Prostate gland (tissue), 2 donors: ENCODE results near the gene CPNE2.

ENCODE experiments used
- POLR2A ChIP-seq: fragments of 450-650 bp; IDR thresholded peaks from one replicate; pipeline ENCODE4 v1.6.1; 2016; ENCODE audit warnings: antibody characterized with exemption, mild to moderate bottlenecking
- TF ChIP-seq, protein P1 (sequence below), 4 experiments: fragments of 200-600 bp in 2 of 4; fragments of 450-650 bp in 2 of 4; sonication (generic) in 2 of 4; IDR thresholded peaks; 1 replicate in 3 of 4; 2 replicates in 1 of 4; pipeline ENCODE4 v1.5.1; 2016 to 2019; ENCODE audit warnings: antibody characterized with exemption in 4 of 4, mild to moderate bottlenecking in 2 of 4, moderate library complexity in 2 of 4

DNA sequence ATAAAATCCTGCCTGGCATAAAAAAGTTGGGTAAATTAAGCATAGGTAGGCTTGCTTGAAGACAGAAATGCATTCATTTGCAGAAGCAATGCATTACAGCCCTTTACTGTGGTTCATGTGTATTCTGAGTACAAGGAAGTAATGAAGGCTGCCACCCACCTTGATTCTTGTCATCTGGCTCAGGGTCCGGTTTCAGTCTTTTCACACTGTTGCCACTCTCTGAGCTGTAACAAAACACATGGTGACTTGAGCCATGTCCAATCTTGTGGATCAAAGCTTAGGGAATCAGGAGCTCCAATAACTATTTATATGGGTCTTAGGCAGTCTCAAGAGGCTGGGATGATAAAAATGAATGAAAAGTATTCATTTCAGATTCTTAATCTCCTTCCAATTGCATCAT is 71.5 kb downstream of the CPNE2 start:
- TF ChIP-seq, protein P1, sequence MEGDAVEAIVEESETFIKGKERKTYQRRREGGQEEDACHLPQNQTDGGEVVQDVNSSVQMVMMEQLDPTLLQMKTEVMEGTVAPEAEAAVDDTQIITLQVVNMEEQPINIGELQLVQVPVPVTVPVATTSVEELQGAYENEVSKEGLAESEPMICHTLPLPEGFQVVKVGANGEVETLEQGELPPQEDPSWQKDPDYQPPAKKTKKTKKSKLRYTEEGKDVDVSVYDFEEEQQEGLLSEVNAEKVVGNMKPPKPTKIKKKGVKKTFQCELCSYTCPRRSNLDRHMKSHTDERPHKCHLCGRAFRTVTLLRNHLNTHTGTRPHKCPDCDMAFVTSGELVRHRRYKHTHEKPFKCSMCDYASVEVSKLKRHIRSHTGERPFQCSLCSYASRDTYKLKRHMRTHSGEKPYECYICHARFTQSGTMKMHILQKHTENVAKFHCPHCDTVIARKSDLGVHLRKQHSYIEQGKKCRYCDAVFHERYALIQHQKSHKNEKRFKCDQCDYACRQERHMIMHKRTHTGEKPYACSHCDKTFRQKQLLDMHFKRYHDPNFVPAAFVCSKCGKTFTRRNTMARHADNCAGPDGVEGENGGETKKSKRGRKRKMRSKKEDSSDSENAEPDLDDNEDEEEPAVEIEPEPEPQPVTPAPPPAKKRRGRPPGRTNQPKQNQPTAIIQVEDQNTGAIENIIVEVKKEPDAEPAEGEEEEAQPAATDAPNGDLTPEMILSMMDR (IDR thresholded peaks at IDR 0.05) = no peak
- no peak for TF ChIP-seq POLR2A
